Peyer's patch (tissue), 4 donors: ENCODE data around the gene DPPA4.

ENCODE experiments used
- CTCF ChIP-seq, 6 experiments: fragments of 450-650 bp in 4 of 6; fragments of 200-600 bp in 2 of 6; sonication (generic) in 1 of 6; IDR thresholded peaks; one replicate each; pipeline ENCODE4 v1.5.1; 2017 to 2019; ENCODE audit warnings: antibody characterized with exemption in 6 of 6, mild to moderate bottlenecking in 3 of 6, moderate library complexity in 1 of 6
- POLR2A ChIP-seq, 2 donors: fragments of 450-650 bp; IDR thresholded peaks; one replicate each; pipeline ENCODE4 v1.5.1; 2017; ENCODE audit warnings: antibody characterized with exemption in 2 of 2, mild to moderate bottlenecking in 2 of 2, moderate library complexity in 2 of 2

DNA sequence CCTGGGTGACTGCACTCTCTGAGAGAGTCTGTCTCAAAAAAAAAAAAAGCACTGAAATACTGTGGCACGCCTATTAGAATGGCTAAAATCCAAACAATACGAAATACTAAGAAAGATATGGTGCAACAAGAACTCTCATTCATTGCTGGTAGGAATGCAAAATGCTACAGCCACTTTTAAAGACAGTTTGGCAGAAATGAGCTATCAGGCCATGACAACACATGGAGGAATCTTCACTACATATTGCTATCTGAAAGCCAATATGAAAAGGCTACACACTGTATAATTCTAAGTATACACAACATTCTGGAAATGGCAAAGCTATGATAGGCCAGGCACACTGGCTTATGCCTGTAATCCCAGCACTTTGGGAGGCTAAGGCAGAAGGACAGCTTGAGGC, 39.9 kb downstream of the DPPA4 start:
- TF ChIP-seq CTCF (IDR thresholded peaks at IDR 0.05) (no peak), POLR2A (IDR thresholded peaks at IDR 0.05) (no peak)
